Neural progenitor cell (in vitro differentiated cells): Measurements from ENCODE around the gene PHGDH.

Experiments
- CTCF ChIP-seq: fragments of 200-600 bp; sonication (generic); IDR thresholded peaks from 2 replicates; pipeline ENCODE4 v1.5.1; 2017; ENCODE audit warnings: antibody characterized with exemption, mild to moderate bottlenecking
- EZH2 ChIP-seq: fragments of 200-600 bp; sonication (generic); IDR thresholded peaks from 2 replicates; pipeline ENCODE4 v1.6.1; 2017; ENCODE audit warnings: antibody characterized with exemption, mild to moderate bottlenecking, moderate library complexity

- TF ChIP-seq EZH2 = no peak
- TF ChIP-seq CTCF = no peak
Observed at GRCh38 chr1:119738100-119738720, 26.5 kb downstream of the PHGDH start.
